GM18498 (cell line): Measurements from ENCODE around the gene YBX2.
A peak's percentile ranks its signal among the peaks of the same experiment; 100 is the strongest.

ENCODE experiments used
- ATAC-seq: cut with Tn5 transposase; IDR thresholded peaks from one replicate; pipeline ENCODE4 v1.9.1; 2021; ENCODE audit warnings: mild to moderate bottlenecking, moderate library complexity; ENCODE audit not compliant: unreplicated experiment

YBX2 gene

GRCh38 chr17:7323731-7324437 is 29.4 kb upstream of the YBX2 start:
- ATAC-seq, result no peak

DNA sequence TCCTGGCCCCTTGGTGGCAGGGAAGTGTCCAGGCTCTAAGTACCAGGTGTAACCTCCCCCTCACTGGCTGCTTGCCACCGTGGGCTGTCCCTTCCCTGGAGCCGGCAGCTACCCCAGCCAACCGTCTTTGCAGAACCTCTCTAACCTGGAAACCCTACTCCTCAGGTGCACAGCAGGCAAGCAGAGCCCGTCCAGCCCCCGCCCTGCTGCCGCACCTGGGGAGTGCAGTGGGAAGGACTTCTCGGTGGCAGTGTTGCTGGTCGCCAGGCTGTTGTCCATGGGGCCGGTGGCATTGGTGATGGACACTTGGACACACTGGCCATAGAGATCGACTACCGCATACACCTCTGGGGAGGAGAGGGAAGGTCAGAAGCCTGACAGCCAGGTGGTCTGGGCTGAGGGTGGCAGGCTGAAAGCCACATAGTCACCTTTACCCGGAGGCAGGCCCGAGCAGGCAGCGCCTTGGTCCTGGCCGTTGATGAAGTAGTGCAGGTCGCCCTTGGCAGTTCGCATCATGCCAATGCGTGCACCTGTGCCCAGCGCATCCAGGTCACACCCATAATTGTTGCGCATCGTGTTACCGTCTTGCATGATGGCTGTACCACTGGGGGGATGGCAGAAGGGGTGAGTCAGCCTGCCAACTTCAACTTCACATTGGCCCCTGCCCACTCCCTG is 28.2 kb upstream of the YBX2 start:
- ATAC-seq, result no peak

- no peak for ATAC-seq
Observed at GRCh38 chr17:7321466-7321865, 27.0 kb upstream of the YBX2 start.

DNA sequence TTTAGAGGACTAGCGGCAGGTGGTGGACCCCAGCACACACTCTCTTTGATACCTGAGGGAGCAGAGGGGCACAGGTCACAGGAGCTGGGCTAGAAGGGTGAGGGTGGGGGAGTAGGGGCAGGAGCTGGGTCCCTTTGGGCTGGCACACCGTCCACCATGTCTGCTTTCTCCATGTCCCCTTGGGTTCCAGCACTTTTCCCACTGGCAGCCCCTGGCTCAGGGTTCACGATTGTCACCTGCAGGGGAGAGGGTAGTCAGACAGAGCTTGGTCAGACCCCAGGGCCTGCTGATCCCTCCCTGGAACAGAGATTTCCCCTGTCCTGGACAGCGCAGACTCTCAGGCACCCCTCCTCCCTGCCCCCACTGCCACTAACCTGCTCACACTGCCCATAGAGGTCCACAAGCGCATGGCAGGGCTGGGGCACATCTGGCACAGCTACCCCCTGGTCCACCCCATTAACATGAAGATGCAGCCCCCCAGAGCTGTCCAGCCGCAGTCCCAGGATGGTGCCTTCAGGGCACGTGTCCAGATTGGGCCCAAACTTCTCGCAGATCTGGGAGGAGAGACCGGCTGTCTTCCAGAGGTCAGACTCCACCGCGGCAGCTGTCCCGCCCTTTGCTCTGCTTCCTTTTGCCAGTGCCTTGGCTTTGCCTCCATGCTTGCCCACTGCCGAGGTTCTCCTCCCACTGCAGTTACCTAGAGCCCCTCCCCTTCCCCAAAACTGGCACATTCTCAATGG is 23.9 kb upstream of the YBX2 start:
- ATAC-seq, result no peak

DNA sequence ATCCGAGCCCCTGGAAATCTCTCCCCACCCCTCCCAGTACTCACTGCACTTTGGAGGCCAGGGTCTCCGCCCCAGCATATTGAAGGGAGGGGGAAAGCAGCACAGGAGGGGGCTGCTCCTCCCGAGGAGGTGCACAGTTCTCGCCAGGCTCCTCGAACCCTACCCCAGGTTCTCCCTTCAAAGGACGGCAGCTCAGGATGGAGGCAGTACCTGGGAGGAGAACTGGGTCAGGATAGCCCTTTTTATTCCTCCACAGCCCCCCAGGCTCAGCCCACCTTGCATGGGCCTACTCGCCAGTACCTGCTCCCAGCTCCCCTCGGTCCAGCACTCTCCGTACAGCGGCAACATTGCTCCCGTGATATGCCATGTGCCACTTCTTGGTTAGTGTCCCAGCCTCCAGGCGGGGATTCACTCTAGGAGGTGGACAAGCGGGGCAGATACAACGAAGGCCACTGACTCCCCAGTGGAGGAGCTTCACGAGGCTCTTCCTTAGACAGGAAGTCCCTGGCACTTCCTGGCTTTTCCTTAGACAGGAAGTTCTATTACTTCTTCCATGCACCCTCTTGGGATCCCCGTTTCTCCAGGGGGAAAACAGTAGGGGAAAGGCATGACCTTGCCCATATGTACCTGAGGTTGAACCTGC is 22.8 kb upstream of the YBX2 start:
- no peak for ATAC-seq

DNA sequence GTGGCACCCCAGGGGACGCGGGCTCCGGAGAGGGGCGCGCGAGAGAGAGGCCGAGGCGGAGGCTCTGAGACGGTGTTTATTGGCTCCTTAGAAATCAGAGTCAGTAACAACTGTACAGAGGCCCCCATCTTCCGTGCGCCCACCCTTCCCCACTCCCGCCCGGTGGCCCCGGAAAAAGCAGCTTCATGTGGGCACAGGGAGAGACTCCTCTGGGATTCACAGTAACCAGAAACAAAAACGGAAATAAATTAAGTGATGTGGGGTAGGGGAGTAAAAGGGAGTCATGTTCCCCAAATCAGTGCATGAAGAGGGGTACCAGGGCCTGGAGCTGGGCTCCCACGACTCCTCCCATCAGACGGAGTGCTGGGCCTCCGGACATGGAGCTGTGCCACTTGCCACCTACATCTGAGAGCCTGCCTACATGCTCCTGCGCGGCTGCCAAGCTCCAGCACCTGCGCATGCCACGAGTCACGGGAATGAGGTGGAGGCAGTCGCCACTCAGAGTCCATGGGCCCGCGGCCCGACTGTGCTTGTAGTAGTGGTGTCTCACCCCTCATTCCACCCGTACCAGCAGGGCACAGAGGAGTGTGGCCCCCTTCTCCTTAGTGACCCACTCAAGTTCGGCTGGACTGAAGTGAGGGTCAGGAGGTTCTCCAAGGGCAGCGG is 21.3 kb upstream of the YBX2 start:
- no peak for ATAC-seq

DNA sequence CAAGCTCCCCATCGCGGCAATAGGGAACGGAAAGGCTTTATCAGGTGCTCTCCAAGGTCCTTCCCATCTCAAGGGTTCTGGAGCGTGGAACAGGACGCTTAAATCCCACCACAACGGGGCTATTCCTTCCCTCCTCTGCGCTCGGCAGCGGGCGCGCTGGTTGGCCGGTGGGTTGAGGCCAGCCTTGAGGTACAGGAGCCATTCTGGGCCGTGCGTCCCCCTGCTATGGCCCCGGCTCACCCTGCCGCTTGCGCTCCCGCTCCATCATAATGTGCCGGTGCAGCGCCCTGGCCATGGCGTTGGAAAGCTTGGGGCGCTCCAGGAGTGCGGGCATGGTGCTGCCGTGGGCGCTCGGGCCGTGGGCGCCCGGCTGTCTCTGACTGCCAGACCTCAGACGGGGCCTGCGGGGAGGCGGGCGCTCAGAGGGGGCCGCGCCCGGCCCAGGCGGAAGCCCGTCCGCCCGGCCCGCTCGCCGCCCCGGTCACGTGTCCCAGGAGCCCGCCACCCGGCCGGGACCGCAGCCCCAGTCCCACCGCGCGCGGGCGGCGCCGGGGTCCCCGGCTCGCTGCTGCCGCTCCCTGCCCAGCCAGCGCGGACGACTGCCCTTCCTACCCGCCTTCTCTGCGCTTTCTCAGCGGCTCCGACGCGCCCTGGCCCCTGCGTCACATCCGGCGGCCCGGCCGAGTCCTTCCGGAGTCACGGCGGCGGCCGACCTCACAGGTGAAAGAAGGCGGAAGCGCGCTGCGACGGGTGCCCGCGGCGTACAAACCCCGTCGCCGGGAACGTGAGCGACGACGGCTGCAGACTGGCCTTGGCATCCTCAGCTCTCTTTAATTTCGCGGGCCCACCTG is 20.5 kb upstream of the YBX2 start, which contains the start of gene GPS2:
TSS of gene GPS2 (minus strand) at position 642 of the 851 bp plus-strand sequence. CDS start at position 334, 308 bp downstream.
- peak; percentile 68 for ATAC-seq

DNA sequence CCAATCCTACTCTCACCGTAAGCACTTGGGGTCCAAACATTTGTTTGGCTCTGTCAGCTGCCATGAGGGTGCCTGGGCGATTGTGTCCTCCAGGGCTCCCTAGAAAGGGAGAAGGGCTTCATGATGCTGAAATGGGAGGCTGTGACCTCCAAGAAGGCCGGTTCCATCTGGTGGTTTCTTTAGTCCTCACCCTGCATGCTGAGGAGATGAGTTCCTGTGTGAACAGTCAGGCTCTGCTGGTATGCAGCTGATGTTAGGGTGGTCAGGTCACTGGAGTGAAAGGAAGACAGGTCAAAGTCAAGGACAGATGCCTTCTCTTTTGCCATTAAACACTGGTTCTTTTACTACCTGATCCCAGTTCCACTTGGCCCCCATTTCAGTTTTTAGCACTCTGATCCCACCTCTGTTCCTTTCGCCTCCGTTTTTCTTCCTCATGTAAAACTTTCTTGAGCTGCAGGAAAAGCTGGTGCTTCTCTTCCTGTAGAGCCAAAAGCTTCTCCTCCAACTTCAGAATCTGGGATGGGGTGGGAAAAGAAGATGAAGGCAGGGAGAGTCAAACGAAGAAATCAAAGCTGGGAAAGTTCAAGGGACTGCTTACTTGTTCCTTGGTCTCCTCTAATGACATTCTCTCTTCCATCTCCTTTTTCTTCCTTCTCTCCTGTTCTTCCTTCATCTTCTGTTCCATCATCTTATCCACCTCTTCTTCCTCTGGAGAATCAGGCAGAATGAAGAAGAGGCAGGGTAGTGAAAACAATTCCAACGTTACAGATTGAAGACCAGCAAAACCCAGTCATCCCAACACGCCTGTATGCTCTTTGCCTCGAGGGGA is 19.7 kb upstream of the YBX2 start:
- ATAC-seq, result no peak

GRCh38 chr17:7313088-7313889 is 18.9 kb upstream of the YBX2 start:
- no peak for ATAC-seq

DNA sequence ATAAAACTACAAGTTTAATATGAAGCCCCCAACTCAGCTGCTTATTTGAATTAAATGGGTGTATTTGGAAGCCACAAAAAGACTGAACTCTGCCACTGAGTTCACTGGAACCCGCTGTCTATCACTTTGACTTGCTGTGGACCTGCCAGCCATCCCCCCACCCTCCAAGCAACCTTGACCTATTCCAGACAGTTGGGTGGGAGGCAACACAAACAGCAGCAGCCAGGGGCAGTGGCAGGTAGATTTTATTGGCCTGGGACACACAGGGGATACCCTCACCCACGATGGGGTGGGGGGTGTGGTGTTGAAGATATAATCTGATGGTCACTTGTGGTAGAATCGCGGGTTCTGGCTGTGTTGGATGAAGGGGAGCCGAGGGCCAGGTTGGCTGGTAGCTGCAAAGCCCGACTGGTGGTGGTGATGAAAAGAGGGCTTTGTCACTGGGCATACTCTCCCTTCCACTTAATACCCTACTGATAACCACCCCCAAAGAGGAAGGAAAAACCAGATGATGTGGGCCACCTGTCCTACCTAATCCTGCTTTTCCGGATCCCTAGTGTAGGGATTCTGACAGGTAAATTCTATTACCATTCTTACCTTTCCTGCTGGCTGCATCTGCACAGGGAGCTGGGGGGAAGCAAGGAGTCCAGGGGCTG is 18.1 kb upstream of the YBX2 start:
- ATAC-seq, result no peak

GRCh38 chr17:7311110-7311705 is 16.8 kb upstream of the YBX2 start:
- no peak for ATAC-seq

DNA sequence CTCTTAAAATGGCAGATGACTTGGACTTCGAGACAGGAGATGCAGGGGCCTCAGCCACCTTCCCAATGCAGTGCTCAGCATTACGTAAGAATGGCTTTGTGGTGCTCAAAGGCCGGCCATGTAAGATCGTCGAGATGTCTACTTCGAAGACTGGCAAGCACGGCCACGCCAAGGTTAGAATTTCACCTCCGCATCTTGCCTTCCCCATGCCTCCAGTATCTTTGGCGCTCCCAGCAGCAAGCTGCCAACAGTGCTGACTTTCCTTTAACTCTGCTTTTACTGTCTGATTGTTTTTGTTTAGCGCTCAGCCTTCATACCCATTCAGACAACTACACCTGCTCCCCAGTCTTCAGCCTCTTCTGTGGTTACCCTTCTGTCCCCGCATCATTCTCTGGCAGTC is 15.2 kb upstream of the YBX2 start:
- ATAC-seq, result no peak

DNA sequence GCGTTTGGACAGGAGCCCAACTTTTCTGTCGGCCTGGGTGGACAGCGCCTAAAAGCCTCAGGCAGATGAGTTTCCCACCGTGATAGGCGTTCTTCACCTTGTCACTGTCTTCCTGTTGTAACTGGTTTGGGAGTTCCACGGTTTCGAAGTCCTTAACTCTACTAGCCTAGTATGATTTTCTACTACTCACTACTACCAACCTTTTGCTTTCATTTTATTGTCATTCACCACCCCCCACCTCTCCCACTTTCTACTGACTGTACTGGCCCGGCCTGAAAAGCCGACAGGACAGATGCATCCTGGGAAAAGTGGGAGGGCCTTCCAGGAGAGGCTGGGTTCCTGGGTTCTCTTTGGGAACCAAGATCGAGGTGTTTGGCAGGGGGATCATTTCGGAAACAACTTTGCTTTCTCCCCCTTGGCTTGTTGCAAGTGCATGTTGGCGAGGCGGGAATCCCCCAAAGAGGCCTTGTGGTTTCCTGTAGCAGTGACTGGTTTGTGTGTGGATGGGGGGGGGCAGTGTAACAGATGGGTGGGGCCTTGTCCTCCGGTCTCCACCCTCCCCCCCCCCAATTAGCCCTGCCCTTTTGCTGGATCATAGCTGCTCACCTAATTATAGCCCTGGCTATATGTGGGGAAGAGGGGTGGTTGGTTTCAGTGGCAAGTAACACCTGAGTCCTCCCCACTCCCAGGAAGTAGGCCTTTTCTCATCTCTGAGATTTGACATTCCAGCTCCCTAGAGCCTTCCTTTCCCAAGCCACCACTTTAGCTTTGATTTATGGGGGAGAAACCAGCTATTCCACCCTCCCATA is 14.4 kb upstream of the YBX2 start:
- peak; percentile 27 for ATAC-seq

DNA sequence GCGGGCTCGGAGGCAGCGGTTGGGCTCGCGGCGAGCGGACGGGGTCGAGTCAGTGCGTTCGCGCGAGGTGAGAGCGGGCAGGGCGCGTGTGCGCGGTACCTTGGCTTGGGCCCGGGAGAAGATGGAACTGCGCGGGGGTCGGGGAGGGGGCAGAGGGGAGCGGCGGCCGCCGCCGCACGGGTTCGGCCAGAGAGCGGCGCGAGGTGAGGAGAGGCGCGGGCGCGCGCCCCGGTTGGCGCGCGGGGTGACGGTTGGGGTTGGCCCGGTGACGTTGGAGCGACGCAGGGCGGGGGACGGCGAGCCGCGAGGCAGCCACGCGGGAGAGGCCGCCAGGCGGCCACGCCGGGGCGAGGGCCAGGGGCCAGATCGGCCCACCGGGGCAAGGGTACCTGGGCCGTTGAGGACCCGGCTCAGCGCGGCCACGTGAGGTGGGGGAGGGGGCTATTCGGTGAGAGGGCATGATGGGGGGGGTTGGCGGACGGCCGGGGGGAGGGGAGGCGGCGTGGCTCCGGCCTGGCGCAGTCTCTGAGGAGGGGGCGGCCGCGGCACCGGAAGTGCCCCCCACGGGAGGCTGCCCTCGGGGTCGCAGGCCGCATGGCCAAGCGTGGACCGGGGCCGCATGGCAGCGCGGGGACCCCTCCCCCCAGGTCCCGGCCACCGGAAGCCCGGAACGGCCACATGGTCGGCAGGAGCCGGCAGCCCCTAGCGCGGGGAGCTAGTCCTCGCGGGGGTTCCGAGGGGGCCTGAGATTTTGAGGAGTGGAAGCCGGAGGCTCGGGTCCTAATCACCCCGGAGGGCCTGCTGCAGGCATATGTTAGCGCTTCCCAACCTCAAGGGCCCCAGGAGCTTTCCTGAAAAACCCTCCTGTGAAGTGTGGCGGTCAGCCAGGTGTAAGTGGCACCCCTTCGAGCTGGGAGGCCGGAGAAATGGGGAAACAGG is 13.5 kb upstream of the YBX2 start:
- peak; percentile 0 for ATAC-seq

DNA sequence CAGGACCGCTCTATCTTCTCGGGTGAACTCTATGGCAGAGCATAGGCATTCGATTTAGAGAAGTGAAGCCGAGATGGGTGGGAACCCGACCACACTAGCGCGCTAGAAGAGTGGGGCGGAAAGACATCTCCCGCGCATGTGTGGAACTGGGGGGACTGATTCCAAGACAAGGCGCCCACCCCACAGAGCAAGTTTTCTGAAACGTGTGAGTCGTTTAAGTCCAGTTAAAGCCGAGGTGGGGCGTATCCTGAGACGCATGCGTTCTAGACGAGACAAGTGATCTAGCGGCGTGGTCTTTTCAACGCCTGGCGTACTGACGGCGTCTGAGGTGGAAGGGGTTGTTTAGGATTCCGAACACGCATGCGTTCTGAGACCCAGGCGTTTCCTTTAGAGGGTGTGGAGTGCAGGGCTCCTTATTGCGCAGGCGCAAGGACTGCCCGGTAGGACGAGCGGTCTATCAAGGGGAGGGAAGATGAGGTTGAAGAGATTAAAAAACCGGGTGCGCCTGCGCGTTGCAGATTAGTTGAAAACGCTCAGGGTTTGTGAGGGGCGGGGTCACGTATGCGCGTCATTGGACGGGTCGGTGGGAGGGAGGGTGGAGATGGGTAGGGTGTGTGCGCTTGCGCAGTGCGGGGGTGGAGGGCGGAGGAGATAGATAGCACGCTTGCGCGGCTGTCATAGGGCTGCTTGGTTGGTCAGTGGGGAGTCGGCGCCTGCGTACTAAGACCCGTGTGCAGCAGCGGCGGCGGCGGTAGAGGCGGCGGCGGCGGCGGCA is 12.7 kb upstream of the YBX2 start, which contains the start of gene EIF5A:
TSS of gene EIF5A (plus strand) at position 718 of the 775 bp plus-strand sequence. CDS start 2,008 bp downstream, outside the sequence.
- ATAC-seq, result peak; percentile 78
